Nephron progenitor cell (in vitro differentiated cells): ENCODE results near the gene MRPS30.

Experiments
- DNase-seq: peaks from one replicate; pipeline ENCODE4 v3.0.0; 2021
- H3K27ac Mint-ChIP-seq: 2 replicates; pipeline ENCODE4 v1.8.0; 2021; ENCODE audit warnings: mild to moderate bottlenecking, moderate library complexity, mixed read lengths
- H3K27me3 Mint-ChIP-seq: 2 replicates; pipeline ENCODE4 v1.8.0; 2021; ENCODE audit warnings: mild to moderate bottlenecking, low read depth, mixed read lengths; ENCODE audit not compliant: poor library complexity
- H3K36me3 Mint-ChIP-seq: 2 replicates; pipeline ENCODE4 v1.8.0; 2021; ENCODE audit warnings: low read depth, mixed read lengths
- H3K4me1 Mint-ChIP-seq: 2 replicates; pipeline ENCODE4 v1.8.0; 2021; ENCODE audit warnings: mixed read lengths
- H3K4me3 Mint-ChIP-seq: 2 replicates; pipeline ENCODE4 v1.8.0; 2021; ENCODE audit warnings: mild to moderate bottlenecking, moderate library complexity, mixed read lengths
- H3K9me3 Mint-ChIP-seq: 2 replicates; pipeline ENCODE4 v1.8.0; 2021; ENCODE audit warnings: mild to moderate bottlenecking, moderate library complexity, mixed read lengths
- TF ChIP-seq, protein P1 (sequence below): fragments of 200-600 bp; sonication (generic); IDR thresholded peaks from 2 replicates; pipeline ENCODE4 v1.5.0; 2021; ENCODE audit warnings: antibody characterized with exemption

Gene MRPS30

DNA sequence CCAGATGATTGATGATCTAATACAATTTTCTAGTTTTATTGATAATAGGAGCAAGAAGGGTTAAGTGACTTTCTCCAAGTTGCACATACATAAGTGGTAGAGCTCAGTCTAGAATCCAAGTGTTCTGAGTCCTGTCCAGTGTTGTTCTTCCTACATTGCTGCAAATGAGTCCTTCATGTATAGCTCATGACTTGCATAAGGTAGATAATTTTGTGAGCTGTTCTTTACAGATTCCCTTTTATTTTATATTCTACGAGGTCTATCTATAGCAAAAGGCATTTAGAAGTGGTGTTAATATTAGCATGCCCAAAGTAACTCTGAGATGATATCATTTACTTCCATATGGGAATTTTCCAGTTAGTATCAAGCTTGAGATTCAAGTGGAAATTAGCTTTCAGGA, 20.0 kb downstream of the MRPS30 start:
- H3K9me3 Mint-ChIP-seq, result no peaks in the 10 kb centered on the region
- H3K27ac Mint-ChIP-seq, result no peak overlapping the region
- H3K4me3 Mint-ChIP-seq, result no peak overlapping the region
- peaks cover 48% of the 10 kb centered on the region for H3K36me3 Mint-ChIP-seq
- TF ChIP-seq, protein P1, sequence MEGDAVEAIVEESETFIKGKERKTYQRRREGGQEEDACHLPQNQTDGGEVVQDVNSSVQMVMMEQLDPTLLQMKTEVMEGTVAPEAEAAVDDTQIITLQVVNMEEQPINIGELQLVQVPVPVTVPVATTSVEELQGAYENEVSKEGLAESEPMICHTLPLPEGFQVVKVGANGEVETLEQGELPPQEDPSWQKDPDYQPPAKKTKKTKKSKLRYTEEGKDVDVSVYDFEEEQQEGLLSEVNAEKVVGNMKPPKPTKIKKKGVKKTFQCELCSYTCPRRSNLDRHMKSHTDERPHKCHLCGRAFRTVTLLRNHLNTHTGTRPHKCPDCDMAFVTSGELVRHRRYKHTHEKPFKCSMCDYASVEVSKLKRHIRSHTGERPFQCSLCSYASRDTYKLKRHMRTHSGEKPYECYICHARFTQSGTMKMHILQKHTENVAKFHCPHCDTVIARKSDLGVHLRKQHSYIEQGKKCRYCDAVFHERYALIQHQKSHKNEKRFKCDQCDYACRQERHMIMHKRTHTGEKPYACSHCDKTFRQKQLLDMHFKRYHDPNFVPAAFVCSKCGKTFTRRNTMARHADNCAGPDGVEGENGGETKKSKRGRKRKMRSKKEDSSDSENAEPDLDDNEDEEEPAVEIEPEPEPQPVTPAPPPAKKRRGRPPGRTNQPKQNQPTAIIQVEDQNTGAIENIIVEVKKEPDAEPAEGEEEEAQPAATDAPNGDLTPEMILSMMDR, result no peak
- no peaks in the 10 kb centered on the region for H3K27me3 Mint-ChIP-seq
- DNase-seq, result no peak
- no peaks in the 10 kb centered on the region for H3K4me1 Mint-ChIP-seq

DNA sequence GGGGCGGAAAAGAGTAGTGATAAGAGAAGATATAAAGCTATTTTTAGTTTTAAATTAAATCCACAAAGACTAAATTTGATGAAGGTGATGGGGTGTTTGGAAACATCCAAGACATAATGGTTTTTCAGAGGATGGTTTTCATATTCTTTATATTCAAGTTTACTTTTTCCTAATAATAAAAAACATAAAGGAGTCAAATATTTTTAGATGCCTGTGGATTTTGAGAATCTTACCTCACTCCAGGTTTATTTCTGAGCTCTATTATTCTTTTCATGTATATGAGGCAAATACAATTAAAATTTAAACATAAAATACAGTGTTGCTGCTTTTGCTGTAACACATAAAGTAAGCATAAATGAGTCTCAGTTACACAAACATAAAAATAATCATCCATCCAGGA, 22.2 kb downstream of the MRPS30 start:
- H3K9me3 Mint-ChIP-seq, result no peaks in the 10 kb centered on the region
- no peaks in the 10 kb centered on the region for H3K4me1 Mint-ChIP-seq
- no peak for DNase-seq
- no peak overlapping the region for H3K4me3 Mint-ChIP-seq
- H3K27me3 Mint-ChIP-seq, result no peaks in the 10 kb centered on the region
- TF ChIP-seq, protein P1, result no peak
- no peak overlapping the region for H3K27ac Mint-ChIP-seq
- H3K36me3 Mint-ChIP-seq, result peaks cover 36% of the 10 kb centered on the region

DNA sequence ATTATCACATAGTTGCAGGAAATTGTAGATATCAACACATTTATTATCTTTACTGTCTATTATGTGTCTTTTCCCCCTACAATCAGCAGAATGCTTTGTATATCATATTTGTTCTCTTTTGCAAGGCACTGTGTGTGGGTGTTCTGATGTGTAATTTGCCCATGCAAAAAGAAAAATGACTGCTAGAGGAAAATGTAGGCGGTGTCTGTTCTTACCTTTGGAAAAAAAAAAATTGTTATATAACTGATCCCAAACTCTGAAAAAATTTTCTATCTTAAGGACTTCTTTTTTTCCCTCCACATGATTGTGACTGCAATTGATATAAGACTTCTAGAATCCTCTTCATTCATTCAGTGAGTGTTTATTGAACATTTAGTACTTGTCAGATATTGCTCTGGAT, 24.5 kb downstream of the MRPS30 start:
- no peak for DNase-seq

DNA sequence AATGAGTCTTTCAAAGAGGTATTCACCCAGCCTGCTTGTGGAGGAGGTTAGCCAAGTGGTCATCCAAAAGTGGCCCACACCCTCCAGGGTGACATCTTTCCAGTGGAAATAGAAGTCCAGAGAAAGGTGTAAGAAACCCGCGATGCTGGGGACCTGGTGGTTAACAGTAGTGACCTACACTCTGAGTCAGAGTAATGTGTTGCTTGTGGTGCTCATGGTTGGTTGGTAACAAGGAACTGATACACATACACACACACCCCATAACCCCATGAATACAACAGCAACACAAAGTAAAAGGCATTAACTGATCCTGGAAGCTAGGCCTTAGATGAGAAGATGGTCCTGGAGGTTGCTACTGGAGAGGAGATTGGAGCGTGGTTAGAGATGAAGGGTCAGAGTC, 26.9 kb downstream of the MRPS30 start:
- no peak overlapping the region for H3K27ac Mint-ChIP-seq
- no peak for DNase-seq
- no peak overlapping the region for H3K4me3 Mint-ChIP-seq
- H3K36me3 Mint-ChIP-seq, result peaks cover 32% of the 10 kb centered on the region
- no peaks in the 10 kb centered on the region for H3K4me1 Mint-ChIP-seq
- H3K27me3 Mint-ChIP-seq, result no peaks in the 10 kb centered on the region
- TF ChIP-seq, protein P1, result no peak
- H3K9me3 Mint-ChIP-seq, result peaks cover 16% of the 10 kb centered on the region

More for the DNA sequence above, 24.5 kb downstream of the MRPS30 start:
- H3K4me1 Mint-ChIP-seq, result no peaks in the 10 kb centered on the region
- H3K36me3 Mint-ChIP-seq, result peaks cover 29% of the 10 kb centered on the region
- no peaks in the 10 kb centered on the region for H3K27me3 Mint-ChIP-seq
- TF ChIP-seq, protein P1, result no peak
- H3K4me3 Mint-ChIP-seq, result no peak overlapping the region
- H3K27ac Mint-ChIP-seq, result no peak overlapping the region
- H3K9me3 Mint-ChIP-seq, result peaks cover 1% of the 10 kb centered on the region

DNA sequence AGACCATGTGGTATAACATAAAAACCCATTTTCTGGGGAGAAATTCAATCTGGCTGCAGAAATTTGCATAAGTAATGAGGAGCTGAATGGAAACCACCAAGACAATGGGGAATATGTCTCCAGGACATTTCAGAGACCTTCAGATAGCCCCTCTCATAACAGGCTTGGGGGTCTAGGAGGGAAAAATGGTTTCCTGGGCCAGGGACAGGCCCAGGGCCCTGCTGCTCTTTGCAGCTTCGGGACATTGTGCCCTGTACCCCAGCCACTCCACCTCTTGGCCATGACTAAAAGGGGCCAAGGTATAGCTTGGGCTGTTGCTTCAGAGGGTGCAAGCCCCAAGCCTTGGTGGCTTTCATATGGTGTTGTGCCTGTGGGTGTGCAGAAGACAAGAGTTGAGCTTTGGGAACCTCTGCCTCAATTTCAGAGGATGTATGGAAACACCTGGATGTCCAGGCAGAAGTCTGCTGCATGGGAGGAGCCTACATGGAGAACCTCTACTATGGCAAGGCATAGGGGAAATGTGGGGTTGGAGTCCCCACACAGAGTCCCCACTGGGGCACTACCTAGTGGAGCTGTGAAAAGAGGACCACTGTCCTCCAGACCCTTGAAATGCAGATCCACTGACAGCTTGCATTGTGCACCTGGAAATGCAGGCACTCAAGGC, 30.4 kb downstream of the MRPS30 start:
- no peaks in the 10 kb centered on the region for H3K27me3 Mint-ChIP-seq
- H3K9me3 Mint-ChIP-seq, result peaks cover 16% of the 10 kb centered on the region
- no peak for DNase-seq
- no peak overlapping the region for H3K27ac Mint-ChIP-seq
- TF ChIP-seq, protein P1, result no peak
- peaks cover 29% of the 10 kb centered on the region for H3K36me3 Mint-ChIP-seq
- no peaks in the 10 kb centered on the region for H3K4me1 Mint-ChIP-seq
- no peak overlapping the region for H3K4me3 Mint-ChIP-seq

DNA sequence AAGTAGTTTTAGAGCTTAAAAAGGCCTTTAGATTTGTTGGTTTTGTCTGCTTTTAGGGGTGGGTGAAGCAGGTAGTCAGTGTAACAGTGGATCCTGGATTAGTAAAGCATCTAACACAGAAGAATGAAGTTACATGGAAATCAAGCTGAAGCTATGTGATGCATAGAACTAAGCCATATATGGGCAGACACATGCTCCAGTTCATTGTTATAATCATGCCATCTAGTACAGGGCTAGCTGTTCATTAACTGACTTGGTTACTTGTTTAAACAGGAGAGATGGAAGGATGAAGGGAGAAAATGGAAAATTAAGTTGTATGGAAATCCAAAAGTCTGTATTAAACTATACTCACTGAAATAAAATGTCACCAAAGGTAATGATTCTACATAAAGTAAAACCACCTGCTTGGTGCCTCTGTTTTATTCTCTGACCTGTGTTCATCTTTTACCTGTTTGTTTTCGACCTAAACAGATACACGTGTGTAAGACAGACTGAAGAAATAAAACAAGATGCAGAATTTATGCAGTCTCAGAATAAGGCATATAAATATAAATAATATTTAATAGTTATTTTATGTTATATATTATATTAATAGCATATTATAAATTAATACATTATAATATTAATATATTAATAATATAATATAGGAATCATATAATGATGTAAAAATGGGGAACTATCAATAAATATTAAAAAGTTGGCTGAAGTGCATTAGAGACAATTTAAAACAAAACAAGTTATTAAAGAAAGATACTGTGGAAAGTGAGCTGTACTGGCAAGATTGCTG, 33.9 kb downstream of the MRPS30 start:
- no peak for DNase-seq
- H3K27ac Mint-ChIP-seq, result no peak overlapping the region
- H3K4me1 Mint-ChIP-seq, result no peaks in the 10 kb centered on the region
- H3K36me3 Mint-ChIP-seq, result peaks cover 19% of the 10 kb centered on the region
- no peaks in the 10 kb centered on the region for H3K27me3 Mint-ChIP-seq
- H3K9me3 Mint-ChIP-seq, result peaks cover 16% of the 10 kb centered on the region
- no peak overlapping the region for H3K4me3 Mint-ChIP-seq
- TF ChIP-seq, protein P1, result no peak
